Ovary (tissue), 9 donors: Measurements from ENCODE around the gene TGFB2. TPM values are rescaled to one million over a fixed set of nuclear protein-coding genes. Genes with fewer than 3 reads are reported as not detected.

Experiments used
- DNase-seq, 5 donors: peaks; one replicate each; pipeline ENCODE4 v3.0.0-alpha.2; 2019 to 2020
- H3K27ac ChIP-seq, 2 donors: fragments of 200-600 bp; one replicate each; pipeline versions ENCODE4 v1.5.1 to v1.8.0; 2019 to 2022
- H3K27me3 ChIP-seq: fragments of 200-600 bp; one replicate; pipeline ENCODE4 v1.8.0; 2022
- H3K36me3 ChIP-seq: fragments of 200-600 bp; sonication (generic); one replicate; pipeline ENCODE4 v1.5.1; 2019
- H3K4me1 ChIP-seq: one replicate; pipeline ENCODE4 v1.8.1; 2013; ENCODE audit warnings: mild to moderate bottlenecking, moderate library complexity; ENCODE audit not compliant: insufficient read depth
- H3K4me3 ChIP-seq: fragments of 200-600 bp; sonication (generic); one replicate; pipeline ENCODE4 v1.5.1; 2017
- H3K9me3 ChIP-seq, 2 donors: fragments of 200-600 bp in 1 of 2; sonication (generic) in 1 of 2; one replicate each; pipeline versions ENCODE4 v1.5.1 to v1.8.1; 2013 to 2019; ENCODE audit warnings: mild to moderate bottlenecking in 1 of 2, moderate library complexity in 1 of 2
- CTCF ChIP-seq, 3 donors: fragments of 450-650 bp in 2 of 3; fragments of 200-600 bp in 1 of 3; IDR thresholded peaks; one replicate each; pipeline versions ENCODE4 v1.5.1 to v1.8.0; 2016 to 2022; ENCODE audit warnings: antibody characterized with exemption in 3 of 3, mild to moderate bottlenecking in 1 of 3
- EP300 ChIP-seq: sonication (generic); formaldehyde crosslinking; IDR thresholded peaks from one replicate; pipeline ENCODE4 v1.6.1; 2017; ENCODE audit warnings: antibody characterized with exemption
- POLR2A ChIP-seq: fragments of 450-650 bp; IDR thresholded peaks from one replicate; pipeline ENCODE4 v1.6.1; 2017; ENCODE audit warnings: antibody characterized with exemption, mild to moderate bottlenecking, moderate library complexity
- WGBS, 3 donors: extraction: QIAGEN DNeasy Blood & Tissue Kit in 1 of 3; methylation state at CpG; one replicate each; pipeline versions ENCODE4 v1.1.5 to v1.1.7; 2013 to 2017; 5-methylcytosine and 5-hydroxymethylcytosine counted together
- intact Hi-C, 4 donors: fragments of 100-400 bp; cut with DNase I; formaldehyde crosslinking; loops; one replicate each; pipeline versions ENCODE4 v1.11.0 to v1.15.1; 2022 to 2023
- polyA plus RNA-seq, 2 donors: library from polyadenylated mRNA; stranded (reverse); fragments of 200-250 nt in 1 of 2; fragments of 350-450 nt in 1 of 2; fragmentation: Illumina TruSeq in 1 of 2; extraction: RNeasy Lipid Tissue Mini Kit (QIAGEN cat#74804) in 1 of 2; gene quantifications; one replicate each; pipeline ENCODE4 v1.2.3, GENCODE V29; 2013 to 2014
- total RNA-seq, 7 donors: library from RNA; depleted of rRNA in 2 of 7; stranded (reverse); fragments of >200 nt in 2 of 7; fragmentation: NEBNext Ultra II Directional in 3 of 7; extraction: Animal tissue kit (Norgen Biotek cat#: 25700) in 3 of 7; gene quantifications; one replicate each; pipeline versions ENCODE4 v1.1.0 to v1.2.4, GENCODE V29; 2016 to 2023
- donor health status: DM: no; HTN: no; CAD: no; lungs with moderate emphysema.
- donor health status: DM: no; HTN: no; CAD: no.
- donor health status: Bipolar disorder and iron deficiency.
- donor health status: DM: yes; HTN: yes; CAD: no.
- donor health status: DM: no; HTN: no; CAD: no.
- donor health status: DM: yes; HTN: yes; CAD: no.

The TGFB2 gene
- total and polyA plus RNA-seq, 9 donors: 3.8 to 29.4 (median 9.3) TPM

- Histone ChIP-seq H3K4me1 (no peaks in the 10 kb centered on the region), H3K4me3 (no peak overlapping the region), H3K27me3 (no peaks in the 10 kb centered on the region), H3K36me3 (no peaks in the 10 kb centered on the region), H3K9me3 (no peaks in the 10 kb centered on the region), H3K27ac (no peak overlapping the region)
- no peak for DNase-seq
- intact Hi-C loops: no loop called here
- 95 to 98% (median 96%) methylated on average over 6 of the region's 6 CpGs for WGBS, 3 donors
- TF ChIP-seq POLR2A (no peak), EP300 (no peak), CTCF (IDR thresholded peaks at IDR 0.05) (no peak)
Measured at GRCh38 chr1:218408135-218408534, 63.0 kb downstream of the TGFB2 start.

- no peak for TF ChIP-seq CTCF (IDR thresholded peaks at IDR 0.05)
- TF ChIP-seq POLR2A: no peak
- TF ChIP-seq EP300: no peak
- Histone ChIP-seq H3K27me3 (no peaks in the 10 kb centered on the region), H3K9me3 (no peaks in the 10 kb centered on the region), H3K36me3 (no peaks in the 10 kb centered on the region), H3K4me3 (no peak overlapping the region), H3K4me1 (no peaks in the 10 kb centered on the region), H3K27ac (no peak overlapping the region)
- DNase-seq: no peak
- WGBS, 3 donors: 87 to 89% (median 88%) methylated on average over 9 of the region's 9 CpGs
- intact Hi-C loops: no loop called here
Measured at GRCh38 chr1:218408942-218409341, 63.8 kb downstream of the TGFB2 start.

DNA sequence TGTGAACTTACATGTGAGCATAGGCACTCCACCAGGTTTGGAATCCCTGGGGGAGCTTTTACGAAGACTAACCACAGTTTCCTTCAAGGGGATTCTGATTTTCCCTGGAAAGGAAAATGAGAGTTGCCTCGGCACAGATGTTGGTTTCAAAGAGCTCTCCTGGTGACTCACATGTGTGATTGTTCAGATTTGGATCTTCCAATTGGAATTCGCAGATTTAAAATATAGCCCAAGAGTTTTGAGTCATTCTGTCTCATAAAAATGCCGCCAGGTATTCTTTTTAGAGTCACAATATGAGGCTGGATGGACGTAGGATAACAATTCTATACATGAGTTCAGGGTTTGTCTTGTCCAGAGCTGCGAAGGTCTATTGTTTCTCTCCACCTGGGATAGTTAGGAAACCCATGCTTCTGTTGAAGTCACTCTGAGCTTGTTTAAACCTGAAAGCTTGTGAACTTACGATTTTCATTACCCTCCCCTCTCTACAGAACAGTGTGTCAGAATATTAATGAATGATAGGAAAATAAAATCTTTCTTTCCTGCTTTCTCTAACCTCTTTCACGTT is 64.9 kb downstream of the TGFB2 start:
- TF ChIP-seq CTCF (IDR thresholded peaks at IDR 0.05) (no peak), POLR2A (no peak), EP300 (no peak)
- Histone ChIP-seq H3K36me3 (no peaks in the 10 kb centered on the region), H3K4me3 (no peak overlapping the region), H3K9me3 (no peaks in the 10 kb centered on the region), H3K27ac (no peak overlapping the region), H3K4me1 (no peaks in the 10 kb centered on the region), H3K27me3 (no peaks in the 10 kb centered on the region)
- no peak for DNase-seq
- intact Hi-C loops: no loop called here
- WGBS, 3 donors: 87 to 96% (median 94%) methylated on average over 8 of the region's 8 CpGs

- Histone ChIP-seq H3K4me3 (no peak overlapping the region), H3K36me3 (no peaks in the 10 kb centered on the region), H3K27me3 (no peaks in the 10 kb centered on the region), H3K9me3 (no peaks in the 10 kb centered on the region), H3K27ac (no peak overlapping the region), H3K4me1 (no peaks in the 10 kb centered on the region)
- intact Hi-C loops: no loop called here
- TF ChIP-seq CTCF (IDR thresholded peaks at IDR 0.05) (no peak), EP300 (no peak)
- DNase-seq: no peak
- 88 to 100% (median 100%) methylated on average over 1 of the region's 1 CpG for WGBS, 3 donors
Measured at GRCh38 chr1:218411101-218411500, 66.0 kb downstream of the TGFB2 start.
